Thyroid gland (tissue), 4 donors: ENCODE measurements around the gene VMP1. TPM values are rescaled to one million over a fixed set of nuclear protein-coding genes. Genes with fewer than 3 reads are reported as not detected.
"Not testable (repeated sequence)": the region's sequence is repeated elsewhere in the genome, so short reads cannot be mapped to it uniquely, and the experiment has no call there.

Source experiments
- DNase-seq, 2 donors: peaks; one replicate each; pipeline ENCODE4 v3.0.0-alpha.2; 2019
- H3K27ac ChIP-seq, 3 donors: fragments of 200-600 bp; sonication (generic); 1 replicate in 2 of 3; 2 replicates in 1 of 3; pipeline ENCODE4 v1.5.1; 2016 to 2019; ENCODE audit warnings: mild to moderate bottlenecking in 1 of 3, moderate library complexity in 1 of 3
- H3K27me3 ChIP-seq: fragments of 200-600 bp; sonication (generic); one replicate; pipeline ENCODE4 v1.5.1; 2019
- H3K36me3 ChIP-seq, 2 donors: fragments of 200-600 bp; sonication (generic); one replicate each; pipeline ENCODE4 v1.5.1; 2016 to 2019
- H3K4me1 ChIP-seq, 2 donors: fragments of 200-600 bp; sonication (generic); one replicate each; pipeline ENCODE4 v1.5.1; 2017 to 2019
- H3K4me3 ChIP-seq, 3 donors: fragments of 200-600 bp; sonication (generic); replicated peaks in 1 of 3; 1 replicate in 2 of 3; 2 replicates in 1 of 3; pipeline ENCODE4 v1.5.1; 2016; ENCODE audit warnings: mild to moderate bottlenecking in 1 of 3
- H3K9me3 ChIP-seq: fragments of 200-600 bp; sonication (generic); one replicate; pipeline ENCODE4 v1.5.1; 2017
- CTCF ChIP-seq, 6 experiments: fragments of 200-600 bp in 3 of 6; fragments of 450-650 bp in 3 of 6; sonication (generic) in 3 of 6; IDR thresholded peaks; one replicate each; pipeline ENCODE4 v1.5.1; 2016 to 2019; ENCODE audit warnings: antibody characterized with exemption in 6 of 6, mild to moderate bottlenecking in 2 of 6, inconsistent platforms in 1 of 6, moderate library complexity in 1 of 6
- POLR2A ChIP-seq, 2 donors: fragments of 450-650 bp; IDR thresholded peaks; one replicate each; pipeline ENCODE4 v1.6.1; 2017; ENCODE audit warnings: antibody characterized with exemption in 2 of 2, mild to moderate bottlenecking in 2 of 2, moderate library complexity in 1 of 2
- WGBS, 2 donors: methylation state at CpG; one replicate each; pipeline ENCODE4 v1.1.5; 2017; 5-methylcytosine and 5-hydroxymethylcytosine counted together
- intact Hi-C: fragments of 100-400 bp; cut with DNase I; formaldehyde crosslinking; loops from one replicate; pipeline ENCODE4 v1.15.1; 2023
- total RNA-seq, 4 donors: library from RNA; depleted of rRNA; stranded (reverse); fragments of >200 nt; gene quantifications; one replicate each; pipeline ENCODE4 v1.2.3, GENCODE V29; 2016

Gene VMP1
- total RNA-seq, 4 donors from 2014 or later: 98.5 to 168 (median 125) TPM

- TF ChIP-seq POLR2A (IDR thresholded peaks at IDR 0.05) (no peak), CTCF (IDR thresholded peaks at IDR 0.05) (no peak)
- Histone ChIP-seq H3K36me3 (no peaks in the 10 kb centered on the region), H3K27me3 (no peaks in the 10 kb centered on the region), H3K9me3 (no peaks in the 10 kb centered on the region), H3K27ac (peak overlapping the region; percentile 67 to 81 (median 80)), H3K4me1 (peaks cover 35 to 59% of the 10 kb centered on the region in 2 donors), H3K4me3 (no peak overlapping the region)
- intact Hi-C loops: no loop called here
- WGBS, 2 donors: 60 to 73% methylated on average over 2 of the region's 2 CpGs
- no peak for DNase-seq
Measured at GRCh38 chr17:59786213-59786535, 78.7 kb downstream of the VMP1 start.

- WGBS, 2 donors: 45 to 57% methylated on average over 8 of the region's 8 CpGs
- no peaks in the 10 kb centered on the region for H3K27me3 ChIP-seq
- H3K36me3 ChIP-seq: no peaks in the 10 kb centered on the region
- no peak overlapping the region for H3K4me3 ChIP-seq
- no peaks in the 10 kb centered on the region for H3K9me3 ChIP-seq
- peaks cover 35 to 59% of the 10 kb centered on the region in 2 donors for H3K4me1 ChIP-seq
- TF ChIP-seq CTCF (IDR thresholded peaks at IDR 0.05) (no peak), POLR2A (IDR thresholded peaks at IDR 0.05) (peak in 1 of 2 donors; percentile 32)
- peak overlapping the region; percentile 67 to 81 (median 80) for H3K27ac ChIP-seq
- intact Hi-C loops: no loop called here
- DNase-seq: peak; percentile 11 to 30
Measured at GRCh38 chr17:59786536-59787319, 79.3 kb downstream of the VMP1 start.

GRCh38 chr17:59789849-59790248 lies 82.4 kb downstream of the VMP1 start:
- H3K36me3 ChIP-seq, H3K27me3 ChIP-seq, H3K4me3 ChIP-seq, DNase-seq, intact Hi-C loops, H3K9me3 ChIP-seq, H3K27ac ChIP-seq: not testable (repeated sequence)
- 94 to 96% methylated on average over 8 of the region's 8 CpGs for WGBS, 2 donors
- peaks cover 22 to 33% of the 10 kb centered on the region in 2 donors for H3K4me1 ChIP-seq

- WGBS, 2 donors: 95 to 98% methylated on average over 6 of the region's 6 CpGs
- H3K36me3 ChIP-seq, H3K9me3 ChIP-seq, intact Hi-C loops, DNase-seq, H3K4me3 ChIP-seq, H3K27me3 ChIP-seq: not testable (repeated sequence)
- Histone ChIP-seq H3K4me1 (peaks cover 21 to 27% of the 10 kb centered on the region in 2 donors), H3K27ac (peak overlapping the region in 1 of 3 donors; percentile 14)
Measured at GRCh38 chr17:59790418-59790817, 83.0 kb downstream of the VMP1 start.

- no peak for DNase-seq
- Histone ChIP-seq H3K27me3 (no peaks in the 10 kb centered on the region), H3K9me3 (no peaks in the 10 kb centered on the region), H3K4me1 (peaks cover 21 to 23% of the 10 kb centered on the region in 2 donors), H3K36me3 (no peaks in the 10 kb centered on the region), H3K4me3 (no peak overlapping the region), H3K27ac (peak overlapping the region in 1 of 3 donors; percentile 14)
- WGBS, 2 donors: 90 to 92% methylated on average over 4 of the region's 4 CpGs
- TF ChIP-seq POLR2A (IDR thresholded peaks at IDR 0.05) (no peak), CTCF (IDR thresholded peaks at IDR 0.05) (no peak)
- intact Hi-C loops: no loop called here
Measured at GRCh38 chr17:59790910-59791309, 83.5 kb downstream of the VMP1 start.

- intact Hi-C loops: no loop called here
- no peaks in the 10 kb centered on the region for H3K36me3 ChIP-seq
- TF ChIP-seq CTCF (IDR thresholded peaks at IDR 0.05) (no peak), POLR2A (IDR thresholded peaks at IDR 0.05) (no peak)
- H3K4me3 ChIP-seq: no peak overlapping the region
- no peaks in the 10 kb centered on the region for H3K9me3 ChIP-seq
- H3K4me1 ChIP-seq: peaks cover 12 to 15% of the 10 kb centered on the region in 2 donors
- H3K27ac ChIP-seq: no peak overlapping the region
- WGBS, 2 donors: 89 to 92% methylated on average over 7 of the region's 7 CpGs
- H3K27me3 ChIP-seq: no peaks in the 10 kb centered on the region
- DNase-seq: no peak
Measured at GRCh38 chr17:59791603-59792457, 84.4 kb downstream of the VMP1 start.

GRCh38 chr17:59792458-59792823 lies 85.0 kb downstream of the VMP1 start:
- H3K27me3 ChIP-seq, intact Hi-C loops, H3K36me3 ChIP-seq, H3K27ac ChIP-seq, H3K4me3 ChIP-seq, H3K9me3 ChIP-seq, DNase-seq: not testable (repeated sequence)
- H3K4me1 ChIP-seq: peaks cover 6 to 10% of the 10 kb centered on the region in 2 donors
- WGBS, 2 donors: 97% methylated on average over 10 of the region's 10 CpGs
